ENCODE results near the gene ANXA6. TPM values are rescaled to one million over a fixed set of nuclear protein-coding genes. Genes with fewer than 3 reads are reported as not detected.
A peak's percentile ranks its signal among the peaks of the same experiment; 100 is the strongest.

The ANXA6 gene
- total and polyA plus RNA-seq, 8 donors, result 28.4 to 240 (median 88.2) TPM

DNA sequence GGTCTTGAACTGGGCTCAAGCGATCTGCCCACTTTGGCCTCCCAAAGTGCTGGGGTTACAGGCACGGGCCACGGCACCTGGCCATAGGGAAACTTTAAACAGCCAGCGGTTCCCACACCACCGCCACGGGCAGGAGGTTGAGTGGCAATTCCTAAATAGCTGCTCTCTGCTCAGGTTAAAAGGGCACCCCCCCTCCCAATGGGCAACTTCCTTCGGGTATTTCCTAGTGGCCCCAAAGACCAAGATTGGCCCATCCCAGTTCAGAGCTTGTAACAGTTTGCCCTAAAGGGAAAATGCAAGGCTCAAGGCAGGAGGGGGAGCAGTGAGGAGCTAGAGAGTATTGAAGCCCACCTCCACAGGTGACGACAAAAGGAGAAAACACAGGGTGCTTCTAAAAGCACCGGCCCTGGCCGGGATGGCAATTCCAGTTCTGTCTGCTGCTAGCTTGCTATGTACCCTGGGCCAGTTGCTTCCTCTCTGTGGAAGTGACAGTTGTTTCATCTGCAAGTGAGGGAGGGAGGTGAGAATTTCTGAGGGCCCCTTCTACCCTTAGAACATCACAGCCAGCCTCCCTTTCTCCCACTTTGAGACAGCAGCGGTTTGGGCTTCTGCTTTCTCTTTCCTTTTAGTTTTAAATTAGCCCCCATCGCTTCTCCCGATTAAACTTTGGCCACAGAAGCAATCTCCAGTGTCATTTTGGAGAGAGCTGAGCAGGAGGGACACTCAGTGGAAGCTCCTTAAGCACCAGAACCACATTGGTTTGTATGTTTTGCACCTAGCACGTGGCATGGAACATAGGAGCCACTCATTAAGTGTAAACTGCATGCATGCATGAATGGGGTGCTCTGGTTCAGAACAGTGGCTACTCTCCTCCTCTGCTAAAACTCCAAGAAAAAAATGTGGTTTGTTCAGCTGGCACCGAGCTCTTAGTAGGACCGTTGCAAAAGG, 59.5 kb downstream of the ANXA6 start:
- H3K4me3 ChIP-seq, result no peak overlapping the region
- H3K27me3 ChIP-seq, result no peaks in the 10 kb centered on the region
- intact Hi-C loops (cut with DNase I; ENCODE audit: low total_unique reads), result no loop called here
- 64 to 75% (median 69%) methylated on average over 16 of the region's 16 CpGs for WGBS, 5 donors
- H3K9me3 ChIP-seq, result no peaks in the 10 kb centered on the region
- peaks cover 52 to 95% (median 68%) of the 10 kb centered on the region in 4 donors for H3K4me1 ChIP-seq
- TF ChIP-seq, protein P1, sequence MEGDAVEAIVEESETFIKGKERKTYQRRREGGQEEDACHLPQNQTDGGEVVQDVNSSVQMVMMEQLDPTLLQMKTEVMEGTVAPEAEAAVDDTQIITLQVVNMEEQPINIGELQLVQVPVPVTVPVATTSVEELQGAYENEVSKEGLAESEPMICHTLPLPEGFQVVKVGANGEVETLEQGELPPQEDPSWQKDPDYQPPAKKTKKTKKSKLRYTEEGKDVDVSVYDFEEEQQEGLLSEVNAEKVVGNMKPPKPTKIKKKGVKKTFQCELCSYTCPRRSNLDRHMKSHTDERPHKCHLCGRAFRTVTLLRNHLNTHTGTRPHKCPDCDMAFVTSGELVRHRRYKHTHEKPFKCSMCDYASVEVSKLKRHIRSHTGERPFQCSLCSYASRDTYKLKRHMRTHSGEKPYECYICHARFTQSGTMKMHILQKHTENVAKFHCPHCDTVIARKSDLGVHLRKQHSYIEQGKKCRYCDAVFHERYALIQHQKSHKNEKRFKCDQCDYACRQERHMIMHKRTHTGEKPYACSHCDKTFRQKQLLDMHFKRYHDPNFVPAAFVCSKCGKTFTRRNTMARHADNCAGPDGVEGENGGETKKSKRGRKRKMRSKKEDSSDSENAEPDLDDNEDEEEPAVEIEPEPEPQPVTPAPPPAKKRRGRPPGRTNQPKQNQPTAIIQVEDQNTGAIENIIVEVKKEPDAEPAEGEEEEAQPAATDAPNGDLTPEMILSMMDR (IDR thresholded peaks at IDR 0.05), result no peak
- no peak for TF ChIP-seq POLR2AphosphoS5 (IDR thresholded peaks at IDR 0.05)
- no peak for TF ChIP-seq EP300 (IDR thresholded peaks at IDR 0.05)
- no peak for TF ChIP-seq POLR2A (IDR thresholded peaks at IDR 0.05)
- no peak for DNase-seq
- peaks cover 7 to 30% (median 26%) of the 10 kb centered on the region in 4 donors for H3K36me3 ChIP-seq
- H3K27ac ChIP-seq, result peak overlapping the region in 3 of 5 donors; percentile 19 to 86 (median 80)

DNA sequence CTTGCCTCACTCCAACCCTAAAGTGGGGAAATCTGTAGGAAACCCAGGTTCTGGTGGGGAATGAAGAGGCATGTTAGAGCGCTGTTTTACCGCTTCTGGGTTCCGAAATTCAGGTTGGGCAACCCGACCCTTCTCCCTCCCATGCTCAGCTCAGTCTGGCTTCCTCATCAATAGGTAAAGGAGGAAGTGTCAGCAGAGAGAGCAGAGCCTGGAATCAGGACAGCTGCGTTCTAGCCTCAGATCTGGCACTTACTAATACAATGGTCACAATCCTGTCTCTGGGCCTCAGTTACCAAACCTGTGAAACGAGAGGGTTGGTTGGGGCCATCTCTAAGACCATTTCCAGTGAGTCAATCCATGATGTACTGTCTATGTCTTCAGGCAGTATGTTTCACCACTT, 60.5 kb downstream of the ANXA6 start:
- no peaks in the 10 kb centered on the region for H3K27me3 ChIP-seq
- H3K9me3 ChIP-seq, result no peaks in the 10 kb centered on the region
- DNase-seq, result no peak
- peak overlapping the region in 3 of 5 donors; percentile 14 to 83 (median 73) for H3K27ac ChIP-seq
- 76 to 95% (median 80%) methylated on average over 6 of the region's 6 CpGs for WGBS, 5 donors
- peaks cover 48 to 96% (median 69%) of the 10 kb centered on the region in 4 donors for H3K4me1 ChIP-seq
- no peak overlapping the region for H3K4me3 ChIP-seq
- TF ChIP-seq EP300 (IDR thresholded peaks at IDR 0.05) (no peak), POLR2A (IDR thresholded peaks at IDR 0.05) (no peak), POLR2AphosphoS5 (IDR thresholded peaks at IDR 0.05) (no peak)
- TF ChIP-seq, protein P1 (IDR thresholded peaks at IDR 0.05), result no peak
- intact Hi-C loops (cut with DNase I; ENCODE audit: low total_unique reads), result no loop called here
- peaks cover 7 to 20% (median 17%) of the 10 kb centered on the region in 4 donors for H3K36me3 ChIP-seq

DNA sequence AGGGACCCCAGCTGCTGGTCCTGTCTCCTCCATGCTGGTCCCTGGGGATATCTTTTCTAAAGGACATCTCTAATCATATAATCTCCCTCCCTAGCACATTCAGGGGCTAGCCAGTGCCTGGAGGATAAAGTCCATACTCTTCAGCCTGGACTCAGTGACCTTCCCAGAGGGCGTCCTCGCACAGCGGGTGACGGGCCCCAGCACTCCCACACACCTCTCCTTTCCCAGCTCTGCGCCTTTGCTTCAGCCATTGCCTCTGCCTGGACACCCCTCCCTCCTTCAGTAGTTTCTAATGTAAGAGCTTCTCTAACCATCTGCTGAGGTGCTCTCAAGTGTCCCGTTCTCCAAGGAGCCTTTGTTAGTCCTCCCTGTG, 61.6 kb downstream of the ANXA6 start:
- intact Hi-C loops (cut with DNase I; ENCODE audit: low total_unique reads), result no loop called here
- peak in 1 of 2 donors; percentile 49 for DNase-seq
- Histone ChIP-seq H3K4me3 (no peak overlapping the region), H3K4me1 (peaks cover 39 to 85% (median 59%) of the 10 kb centered on the region in 4 donors), H3K9me3 (no peaks in the 10 kb centered on the region), H3K27me3 (no peaks in the 10 kb centered on the region), H3K36me3 (peaks cover 0 to 9% (median 9%) of the 10 kb centered on the region in 4 donors), H3K27ac (peak overlapping the region; percentile 37 to 84 (median 73))
- WGBS, 5 donors, result 71 to 91% (median 88%) methylated on average over 6 of the region's 6 CpGs
- no peak for TF ChIP-seq EP300 (IDR thresholded peaks at IDR 0.05)
- TF ChIP-seq, protein P1 (IDR thresholded peaks at IDR 0.05), result no peak
- TF ChIP-seq POLR2A (IDR thresholded peaks at IDR 0.05), result no peak
- TF ChIP-seq POLR2AphosphoS5 (IDR thresholded peaks at IDR 0.05), result no peak

DNA sequence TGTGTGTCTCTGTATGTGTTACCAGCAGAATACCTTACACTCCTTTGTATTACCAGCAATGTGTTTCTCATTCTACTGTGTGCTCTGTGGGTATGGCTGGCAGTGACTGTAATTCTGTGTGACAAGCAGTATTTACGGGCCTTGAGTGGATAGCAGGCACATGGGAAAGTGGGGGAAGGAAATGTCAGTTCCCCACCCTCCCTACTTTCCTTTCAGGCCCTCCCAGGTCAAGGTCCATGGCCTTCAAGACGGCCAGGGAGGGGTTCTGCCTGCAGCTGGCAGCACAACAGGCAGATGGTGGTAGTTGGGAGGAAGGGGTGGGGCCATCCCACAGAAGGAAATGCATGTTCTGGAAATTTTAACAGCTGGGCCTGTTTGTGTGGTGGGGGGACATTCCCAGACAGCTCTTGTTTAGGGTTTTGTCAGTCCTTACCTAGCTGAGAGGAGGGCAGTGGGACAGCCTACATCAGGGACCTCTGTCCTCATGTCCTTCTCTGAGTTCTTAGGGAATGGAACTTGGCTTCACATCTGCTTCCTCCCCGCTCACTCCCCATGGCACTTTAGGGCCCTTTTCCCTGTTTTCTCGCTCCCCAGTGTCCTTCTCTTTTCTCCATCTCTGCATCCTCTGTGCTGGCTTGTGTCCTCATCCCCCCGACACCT, 62.1 kb downstream of the ANXA6 start:
- DNase-seq, result peak; percentile 60 to 87
- Histone ChIP-seq H3K9me3 (no peaks in the 10 kb centered on the region), H3K27ac (peak overlapping the region; percentile 37 to 84 (median 73)), H3K36me3 (peaks cover 0 to 5% (median 4%) of the 10 kb centered on the region in 4 donors), H3K4me3 (no peak overlapping the region), H3K4me1 (peaks cover 34 to 80% (median 55%) of the 10 kb centered on the region in 4 donors), H3K27me3 (no peaks in the 10 kb centered on the region)
- 47 to 54% (median 53%) methylated on average over 5 of the region's 5 CpGs for WGBS, 5 donors
- peak in 2 of 3 donors; percentile 52 to 82 for TF ChIP-seq POLR2AphosphoS5 (IDR thresholded peaks at IDR 0.05)
- TF ChIP-seq, protein P1 (IDR thresholded peaks at IDR 0.05), result no peak
- intact Hi-C loops (cut with DNase I; ENCODE audit: low total_unique reads), result no loop called here

Data from stomach (tissue), 9 donors.